ENCODE results near the gene C1orf159. TPM values are rescaled to one million over a fixed set of nuclear protein-coding genes. Genes with fewer than 3 reads are reported as not detected.

C1orf159 gene
- total RNA-seq, 1 experiment from 2014 or later = 32.4 TPM

DNA sequence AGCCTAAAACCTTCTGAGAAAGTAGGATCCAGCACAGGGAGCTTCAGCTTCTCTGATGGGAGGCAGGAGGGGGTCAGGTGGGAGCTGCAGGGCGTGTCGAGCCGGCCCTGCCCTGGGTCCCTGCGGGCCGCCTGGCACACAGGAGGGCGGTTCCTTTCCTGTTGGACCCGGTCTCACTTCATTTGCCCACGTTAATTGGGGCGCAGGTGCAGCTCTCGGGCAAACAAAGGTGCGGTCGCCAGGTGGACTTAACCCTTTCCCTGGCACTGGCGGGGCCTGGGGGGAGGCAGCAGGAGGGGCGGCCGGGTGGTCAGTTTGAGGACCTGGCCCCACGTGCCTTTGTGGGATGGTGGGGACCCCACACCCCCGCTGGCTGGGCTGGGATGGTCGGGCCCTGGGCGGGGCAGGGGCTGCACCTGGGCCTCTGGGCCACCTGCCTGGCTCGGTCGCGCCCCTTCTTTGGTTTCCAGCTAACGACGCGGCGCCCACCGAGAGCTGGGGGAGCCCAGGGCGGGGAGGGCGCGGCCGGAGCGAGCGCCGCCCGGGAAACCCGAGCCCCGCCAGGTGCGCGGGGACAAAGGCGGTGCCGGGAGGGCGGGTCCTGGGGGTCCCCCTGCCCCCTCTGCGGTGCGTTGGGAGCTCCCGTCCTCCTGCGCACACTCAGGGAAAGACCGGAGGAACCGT lies 20.8 kb upstream of the C1orf159 start:
- BruUV-seq (replicated peaks) = no TSS peak
- intact Hi-C loops (cut with micrococcal nuclease; ENCODE audit: unreplicated experiment) = no loop called here
- peak; percentile 71 for DNase-seq
- peak overlapping the region; percentile 59 for H3K4me3 Mint-ChIP-seq (ENCODE audit: low read depth, unreplicated experiment)
- H3K27ac Mint-ChIP-seq (ENCODE audit: unreplicated experiment) = peak overlapping the region; percentile 46
- H3K4me1 Mint-ChIP-seq (ENCODE audit: low read depth, unreplicated experiment) = peaks cover 7% of the 10 kb centered on the region
- H3K9me3 Mint-ChIP-seq (ENCODE audit: low read depth, unreplicated experiment) = no peaks in the 10 kb centered on the region
- TF ChIP-seq, protein P1, sequence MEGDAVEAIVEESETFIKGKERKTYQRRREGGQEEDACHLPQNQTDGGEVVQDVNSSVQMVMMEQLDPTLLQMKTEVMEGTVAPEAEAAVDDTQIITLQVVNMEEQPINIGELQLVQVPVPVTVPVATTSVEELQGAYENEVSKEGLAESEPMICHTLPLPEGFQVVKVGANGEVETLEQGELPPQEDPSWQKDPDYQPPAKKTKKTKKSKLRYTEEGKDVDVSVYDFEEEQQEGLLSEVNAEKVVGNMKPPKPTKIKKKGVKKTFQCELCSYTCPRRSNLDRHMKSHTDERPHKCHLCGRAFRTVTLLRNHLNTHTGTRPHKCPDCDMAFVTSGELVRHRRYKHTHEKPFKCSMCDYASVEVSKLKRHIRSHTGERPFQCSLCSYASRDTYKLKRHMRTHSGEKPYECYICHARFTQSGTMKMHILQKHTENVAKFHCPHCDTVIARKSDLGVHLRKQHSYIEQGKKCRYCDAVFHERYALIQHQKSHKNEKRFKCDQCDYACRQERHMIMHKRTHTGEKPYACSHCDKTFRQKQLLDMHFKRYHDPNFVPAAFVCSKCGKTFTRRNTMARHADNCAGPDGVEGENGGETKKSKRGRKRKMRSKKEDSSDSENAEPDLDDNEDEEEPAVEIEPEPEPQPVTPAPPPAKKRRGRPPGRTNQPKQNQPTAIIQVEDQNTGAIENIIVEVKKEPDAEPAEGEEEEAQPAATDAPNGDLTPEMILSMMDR (IDR thresholded peaks at IDR 0.05; ENCODE audit: unreplicated experiment) = no peak
- H3K36me3 Mint-ChIP-seq (ENCODE audit: insufficient read depth, unreplicated experiment) = peaks cover 31% of the 10 kb centered on the region
- CTCF ChIA-PET = interaction anchor here (0.7 to 1.5 kb wide), 3 partner anchors 22 to 220 kb away, joined by 3 to 5 read pairs (median 3); no protein-coding TSS in a partner anchor
- H3K27me3 Mint-ChIP-seq (ENCODE audit: unreplicated experiment) = no peaks in the 10 kb centered on the region

DNA sequence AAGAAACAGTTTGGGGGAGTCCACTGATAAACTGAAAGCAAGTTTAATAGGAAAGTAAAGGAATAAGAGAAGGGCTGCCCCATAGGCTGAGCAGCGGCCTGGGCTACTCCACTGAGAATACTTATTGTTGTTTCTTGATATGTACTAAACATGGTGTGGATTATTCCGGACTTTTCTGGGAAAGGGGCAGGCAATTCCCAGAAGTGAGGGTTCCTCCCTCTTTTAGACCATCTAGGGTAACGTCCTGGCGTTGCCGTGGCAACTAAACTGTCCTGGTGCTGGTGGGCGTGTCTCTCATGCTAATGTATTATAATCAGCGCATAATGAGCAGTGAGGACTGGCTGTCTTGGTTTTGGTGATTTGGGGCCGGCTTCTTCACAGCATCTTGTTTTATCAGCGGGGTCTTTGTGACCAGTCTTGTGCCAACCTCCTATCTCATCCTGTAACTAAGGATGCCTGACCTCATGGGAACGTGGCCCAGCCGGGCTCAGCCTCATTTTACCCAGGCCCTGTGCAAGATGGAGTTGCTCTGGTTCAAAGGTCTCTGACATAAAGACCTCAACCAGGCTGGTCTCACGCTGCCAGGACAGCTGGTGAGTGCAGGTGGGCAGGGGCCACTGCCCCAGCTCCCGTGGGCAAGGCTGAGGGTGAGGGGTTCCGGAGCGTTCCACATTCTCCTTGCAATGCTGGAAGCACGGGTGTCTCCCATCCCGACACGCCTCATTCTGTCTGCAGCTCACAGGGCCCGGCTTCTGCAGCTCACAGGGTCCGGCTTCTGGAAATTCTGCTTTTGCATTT lies 19.6 kb upstream of the C1orf159 start:
- intact Hi-C loops (cut with micrococcal nuclease; ENCODE audit: unreplicated experiment) = no loop called here
- no TSS peak for BruUV-seq (replicated peaks)
- TF ChIP-seq, protein P1 (IDR thresholded peaks at IDR 0.05; ENCODE audit: unreplicated experiment) = no peak
- no peak overlapping the region for H3K27ac Mint-ChIP-seq (ENCODE audit: unreplicated experiment)
- no peaks in the 10 kb centered on the region for H3K9me3 Mint-ChIP-seq (ENCODE audit: low read depth, unreplicated experiment)
- peaks cover 7% of the 10 kb centered on the region for H3K4me1 Mint-ChIP-seq (ENCODE audit: low read depth, unreplicated experiment)
- no peaks in the 10 kb centered on the region for H3K27me3 Mint-ChIP-seq (ENCODE audit: unreplicated experiment)
- DNase-seq = no peak
- H3K36me3 Mint-ChIP-seq (ENCODE audit: insufficient read depth, unreplicated experiment) = peaks cover 32% of the 10 kb centered on the region
- no peak overlapping the region for H3K4me3 Mint-ChIP-seq (ENCODE audit: low read depth, unreplicated experiment)
- CTCF ChIA-PET = interaction anchor here (1.5 kb wide), 1 partner anchor 23 kb away, joined by 5 read pairs; no protein-coding TSS in a partner anchor

GRCh38 chr1:1134300-1134970 lies 18.5 kb upstream of the C1orf159 start:
- BruUV-seq (replicated peaks) = no TSS peak
- CTCF ChIA-PET = no interaction called here
- peaks cover 35% of the 10 kb centered on the region for H3K36me3 Mint-ChIP-seq (ENCODE audit: insufficient read depth, unreplicated experiment)
- no peaks in the 10 kb centered on the region for H3K27me3 Mint-ChIP-seq (ENCODE audit: unreplicated experiment)
- H3K27ac Mint-ChIP-seq (ENCODE audit: unreplicated experiment) = no peak overlapping the region
- no peak overlapping the region for H3K4me3 Mint-ChIP-seq (ENCODE audit: low read depth, unreplicated experiment)
- TF ChIP-seq, protein P1 (IDR thresholded peaks at IDR 0.05; ENCODE audit: unreplicated experiment) = no peak
- peaks cover 10% of the 10 kb centered on the region for H3K4me1 Mint-ChIP-seq (ENCODE audit: low read depth, unreplicated experiment)
- intact Hi-C loops (cut with micrococcal nuclease; ENCODE audit: unreplicated experiment) = no loop called here
- H3K9me3 Mint-ChIP-seq (ENCODE audit: low read depth, unreplicated experiment) = no peaks in the 10 kb centered on the region
- DNase-seq = no peak

- TSS peak; percentile 29 for BruUV-seq (replicated peaks)
- peaks cover 48% of the 10 kb centered on the region for H3K36me3 Mint-ChIP-seq (ENCODE audit: insufficient read depth, unreplicated experiment)
These were observed 17.3 kb upstream of the C1orf159 start for GRCh38 chr1:1132956-1133750.

More at GRCh38 chr1:1132956-1133750, 17.3 kb upstream of the C1orf159 start:
- Mint-ChIP-seq H3K4me1 (ENCODE audit: low read depth, unreplicated experiment) (peaks cover 14% of the 10 kb centered on the region), H3K27ac (ENCODE audit: unreplicated experiment) (peak overlapping the region; percentile 87), H3K27me3 (ENCODE audit: unreplicated experiment) (no peaks in the 10 kb centered on the region), H3K4me3 (ENCODE audit: low read depth, unreplicated experiment) (peak overlapping the region; percentile 60), H3K9me3 (ENCODE audit: low read depth, unreplicated experiment) (no peaks in the 10 kb centered on the region)
- TF ChIP-seq, protein P1 (IDR thresholded peaks at IDR 0.05; ENCODE audit: unreplicated experiment) = no peak
- peak; percentile 76 for DNase-seq
- CTCF ChIA-PET = interaction anchor here (0.7 kb wide), 1 partner anchor 14 kb away, joined by 3 read pairs; no protein-coding TSS in a partner anchor
- intact Hi-C loops (cut with micrococcal nuclease; ENCODE audit: unreplicated experiment) = no loop called here

Data from Calu3 (cell line).